Aorta (tissue), 5 donors: Measurements from ENCODE around the gene RBM23. TPM values are rescaled to one million over a fixed set of nuclear protein-coding genes. Genes with fewer than 3 reads are reported as not detected.
"Not testable (repeated sequence)": the region's sequence is repeated elsewhere in the genome, so short reads cannot be mapped to it uniquely, and the experiment has no call there.

ENCODE experiments used
- ATAC-seq: fragments of 200-7000 bp; cut with Tn5 transposase; one replicate; pipeline ENCODE4 v1.9.1; 2022; ENCODE audit warnings: moderate library complexity; ENCODE audit not compliant: low FRiP score
- DNase-seq, 2 donors: peaks; one replicate each; pipeline ENCODE4 v3.0.0-alpha.2; 2020
- H3K27ac ChIP-seq, 2 donors: one replicate each; pipeline ENCODE4 v1.5.1; 2013; ENCODE audit warnings: low read length in 2 of 2, mild to moderate bottlenecking in 2 of 2, moderate library complexity in 2 of 2, control low read depth in 1 of 2, inconsistent platforms in 1 of 2, low read depth in 1 of 2
- H3K27me3 ChIP-seq, 2 donors: one replicate each; pipeline ENCODE4 v1.6.1; 2013; ENCODE audit warnings: control low read depth in 1 of 2, low read length in 1 of 2, mild to moderate bottlenecking in 1 of 2, moderate library complexity in 1 of 2; ENCODE audit not compliant: insufficient read depth in 2 of 2, control insufficient read depth in 1 of 2
- H3K36me3 ChIP-seq, 2 donors: one replicate each; pipeline ENCODE4 v1.6.1; 2013; ENCODE audit warnings: control low read depth in 1 of 2, low read length in 1 of 2, mild to moderate bottlenecking in 1 of 2; ENCODE audit not compliant: insufficient read depth in 2 of 2, control insufficient read depth in 1 of 2
- H3K4me1 ChIP-seq, 2 donors: one replicate each; pipeline ENCODE4 v1.6.1; 2013; ENCODE audit warnings: low read length in 2 of 2, control low read depth in 1 of 2, mild to moderate bottlenecking in 1 of 2, moderate library complexity in 1 of 2; ENCODE audit not compliant: insufficient read depth in 2 of 2, control insufficient read depth in 1 of 2
- H3K4me3 ChIP-seq, 2 donors: one replicate each; pipeline ENCODE4 v1.5.1; 2013; ENCODE audit warnings: low read length in 2 of 2, control low read depth in 1 of 2, mild to moderate bottlenecking in 1 of 2
- H3K9me3 ChIP-seq: one replicate; pipeline ENCODE4 v1.6.1; 2013; ENCODE audit warnings: mild to moderate bottlenecking, low read length; ENCODE audit not compliant: control insufficient read depth
- WGBS, 2 donors: extraction: QIAGEN DNeasy Blood & Tissue Kit; methylation state at CpG; one replicate each; pipeline ENCODE4 v1.1.7; 2013; 5-methylcytosine and 5-hydroxymethylcytosine counted together
- intact Hi-C, 2 donors: fragments of 100-400 bp; cut with DNase I; formaldehyde crosslinking; loops; one replicate each; pipeline versions ENCODE4 v1.14.2 to v1.15.0; 2022
- polyA plus RNA-seq, 2 donors: library from polyadenylated mRNA; stranded (reverse); fragments of 200-250 nt; gene quantifications; one replicate each; pipeline ENCODE4 v1.2.3, GENCODE V29; 2013
- total RNA-seq, 2 donors: library from RNA; stranded (reverse); fragmentation: NEBNext Ultra II Directional; extraction: Animal tissue kit (Norgen Biotek cat#: 25700); gene quantifications; one replicate each; pipeline ENCODE4 v1.2.1, GENCODE V29; 2021
- donor health status: healthy with polysubstance abuse.
- donor health status: Bipolar disorder and iron deficiency.
- donor health status: DM: no; HTN: no; CAD: no.
- donor health status: DM: no; HTN: no; CAD: no.
- donor health status: DM: yes; HTN: yes; CAD: no.

Gene RBM23
- total and polyA plus RNA-seq, 4 donors, result 19.9 to 72.6 (median 59.9) TPM

DNA sequence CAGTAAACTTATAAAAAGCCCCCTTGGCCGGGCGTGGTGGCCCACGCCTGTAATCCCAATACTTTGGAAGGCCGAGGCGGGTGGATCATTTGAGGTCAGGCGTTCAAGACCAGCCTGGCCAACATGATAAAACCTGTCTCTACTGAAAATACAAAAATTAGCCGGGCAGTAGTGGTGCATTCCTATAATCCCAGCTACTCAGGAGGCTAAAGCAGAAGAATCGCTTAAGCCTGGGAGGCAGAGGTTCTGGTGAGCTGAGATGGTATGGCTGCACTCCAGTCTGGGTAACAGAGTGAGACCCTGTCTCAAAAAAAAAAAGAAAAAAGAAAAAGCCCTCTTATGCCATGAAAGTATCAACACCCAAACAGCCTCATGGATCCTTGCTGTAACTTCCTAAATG is 6.6 kb upstream of the RBM23 start:
- intact Hi-C loops, result no loop called here
- ATAC-seq, result no peak
- H3K36me3 ChIP-seq, result peaks cover 0 to 11% of the 10 kb centered on the region in 2 donors

DNA sequence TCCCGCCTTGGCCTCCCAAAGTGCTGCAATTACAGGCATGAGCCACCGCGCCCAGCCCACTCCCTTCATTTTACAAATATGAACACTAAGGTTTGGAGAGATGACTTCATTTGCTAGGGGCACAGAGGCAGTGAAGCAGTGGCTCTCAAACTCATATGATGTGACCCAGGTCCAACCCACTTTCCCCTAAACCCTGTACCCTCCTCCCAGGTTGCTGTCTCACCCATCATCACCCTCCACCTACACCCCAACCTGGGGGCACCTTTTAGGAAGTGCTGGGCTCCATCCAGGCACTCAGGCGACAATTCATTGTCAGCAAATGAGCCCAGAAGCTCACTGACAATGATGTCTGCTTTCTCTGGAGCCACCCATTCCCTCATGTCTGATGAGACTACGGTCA is 4.8 kb upstream of the RBM23 start:
- no peaks in the 10 kb centered on the region for H3K9me3 ChIP-seq
- DNase-seq, result no peak
- no peaks in the 10 kb centered on the region for H3K4me1 ChIP-seq
- no peak for ATAC-seq
- no peak overlapping the region for H3K27ac ChIP-seq
- H3K27me3 ChIP-seq, result no peaks in the 10 kb centered on the region
- intact Hi-C loops, result no loop called here
- peaks cover 0 to 11% of the 10 kb centered on the region in 2 donors for H3K36me3 ChIP-seq
- 95 to 96% methylated on average over 5 of the region's 5 CpGs for WGBS, 2 donors
- H3K4me3 ChIP-seq, result no peak overlapping the region

More for the DNA sequence above, 6.6 kb upstream of the RBM23 start:
- WGBS, 2 donors, result 93 to 94% methylated on average over 8 of the region's 8 CpGs
- no peaks in the 10 kb centered on the region for H3K4me1 ChIP-seq
- H3K4me3 ChIP-seq, result no peak overlapping the region
- no peaks in the 10 kb centered on the region for H3K27me3 ChIP-seq
- DNase-seq, result no peak
- H3K27ac ChIP-seq, result no peak overlapping the region
- H3K9me3 ChIP-seq, result no peaks in the 10 kb centered on the region

GRCh38 chr14:22922294-22922693 is 3.3 kb upstream of the RBM23 start:
- WGBS, 2 donors, result 76 to 83% methylated on average over 2 of the region's 2 CpGs
- DNase-seq (no peak), ATAC-seq (no peak)
- Histone ChIP-seq H3K27ac (no peak overlapping the region), H3K4me3 (no peak overlapping the region), H3K27me3 (no peaks in the 10 kb centered on the region), H3K9me3 (no peaks in the 10 kb centered on the region), H3K36me3 (peaks cover 0 to 11% of the 10 kb centered on the region in 2 donors), H3K4me1 (no peaks in the 10 kb centered on the region)
- intact Hi-C loops, result no loop called here

- DNase-seq, result no peak
- Histone ChIP-seq H3K27me3 (no peaks in the 10 kb centered on the region), H3K27ac (no peak overlapping the region), H3K4me1 (no peaks in the 10 kb centered on the region), H3K9me3 (no peaks in the 10 kb centered on the region), H3K36me3 (peaks cover 0 to 11% of the 10 kb centered on the region in 2 donors), H3K4me3 (no peak overlapping the region)
- intact Hi-C loops, result no loop called here
- ATAC-seq, result no peak
- 91 to 92% methylated on average over 6 of the region's 6 CpGs for WGBS, 2 donors
These were observed 1.7 kb upstream of the RBM23 start for GRCh38 chr14:22920697-22921096.

- no peaks in the 10 kb centered on the region for H3K9me3 ChIP-seq
- 6 to 7% methylated on average over 10 of the region's 10 CpGs for whole genome bisulfite sequencing, 2 donors
- peaks cover 0 to 11% of the 10 kb centered on the region in 2 donors for H3K36me3 ChIP-seq
- intact Hi-C loops, result no loop called here
- no peak for ATAC-seq
- peak overlapping the region in 1 of 2 donors; percentile 44 for H3K4me3 ChIP-seq
- H3K4me1 ChIP-seq, result no peaks in the 10 kb centered on the region
- no peaks in the 10 kb centered on the region for H3K27me3 ChIP-seq
- no peak for DNase-seq
- peak overlapping the region; percentile 72 to 74 for H3K27ac ChIP-seq
These were observed 612 bp upstream of the RBM23 start for GRCh38 chr14:22919601-22919921.

DNA sequence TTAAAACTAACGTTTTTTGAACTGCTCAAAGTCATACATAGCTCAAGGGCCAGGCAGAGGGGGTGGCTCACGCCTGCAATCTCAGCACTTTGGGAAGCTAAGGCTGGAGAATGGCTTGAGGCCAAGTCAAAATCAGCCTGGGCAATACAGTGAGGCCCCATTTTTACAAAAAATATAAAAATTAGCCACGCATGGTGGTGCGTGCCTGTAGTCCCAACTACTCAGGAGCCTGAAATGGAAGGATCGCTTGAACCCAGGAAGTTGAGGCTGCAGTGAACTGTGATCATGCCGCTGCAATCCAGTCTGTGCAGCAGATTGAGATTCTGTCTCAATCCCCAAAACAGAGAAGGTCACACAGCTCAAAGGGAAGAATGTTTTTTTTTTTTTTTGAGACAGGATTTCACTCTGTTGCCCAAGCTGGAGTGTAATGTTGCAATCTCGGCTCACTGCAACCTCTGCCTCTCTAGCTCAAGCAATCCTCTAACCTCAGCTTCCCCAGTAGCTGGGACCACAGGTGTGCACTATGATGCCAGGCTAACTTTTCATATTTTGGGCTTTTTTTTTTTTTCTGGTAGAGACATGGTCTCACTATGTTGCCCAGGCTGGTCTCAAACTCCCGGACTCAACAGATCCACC is 2.9 kb downstream of the RBM23 start:
- intact Hi-C loops, result no loop called here
- 77 to 81% methylated on average over 8 of the region's 8 CpGs for WGBS, 2 donors
- peaks cover 0 to 2% of the 10 kb centered on the region in 2 donors for H3K36me3 ChIP-seq
- no peaks in the 10 kb centered on the region for H3K27me3 ChIP-seq
- no peaks in the 10 kb centered on the region for H3K4me1 ChIP-seq
- no peak overlapping the region for H3K27ac ChIP-seq
- H3K4me3 ChIP-seq, result no peak overlapping the region
- DNase-seq (no peak), ATAC-seq (no peak)
- no peaks in the 10 kb centered on the region for H3K9me3 ChIP-seq

- intact Hi-C loops, DNase-seq, H3K36me3 ChIP-seq, H3K27me3 ChIP-seq, H3K4me1 ChIP-seq, H3K4me3 ChIP-seq, H3K27ac ChIP-seq, H3K9me3 ChIP-seq, ATAC-seq: not testable (repeated sequence)
- 91 to 96% methylated on average over 4 of the region's 4 CpGs for WGBS, 2 donors
These were observed 4.1 kb downstream of the RBM23 start for GRCh38 chr14:22914836-22915235.

DNA sequence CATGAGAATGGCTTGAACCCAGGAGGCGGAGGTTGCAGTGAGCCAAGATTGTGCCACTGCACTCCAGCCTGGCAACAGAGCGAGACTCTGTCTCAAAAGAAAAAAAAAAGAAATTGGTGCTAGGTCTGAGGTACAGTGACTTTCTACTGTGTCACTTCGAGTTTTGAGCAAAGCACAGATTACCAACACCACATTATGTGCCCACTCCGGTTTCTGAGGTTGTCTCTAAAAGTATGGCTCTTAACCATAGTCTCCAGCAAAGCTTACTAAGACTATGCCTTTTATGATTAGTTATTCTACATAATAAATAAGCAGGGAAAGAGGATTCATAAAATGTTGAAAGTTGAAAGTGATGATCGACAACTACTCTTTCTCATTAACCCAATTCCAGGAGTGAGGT is 8.0 kb downstream of the RBM23 start:
- WGBS, 2 donors, result 65 to 68% methylated on average over 5 of the region's 5 CpGs
- no peak for DNase-seq
- H3K36me3 ChIP-seq, result peaks cover 0 to 2% of the 10 kb centered on the region in 2 donors
- no peak overlapping the region for H3K27ac ChIP-seq
- ATAC-seq, result no peak
- no peak overlapping the region for H3K4me3 ChIP-seq
- no peaks in the 10 kb centered on the region for H3K4me1 ChIP-seq
- no peaks in the 10 kb centered on the region for H3K27me3 ChIP-seq
- intact Hi-C loops, result no loop called here
- H3K9me3 ChIP-seq, result no peaks in the 10 kb centered on the region

DNA sequence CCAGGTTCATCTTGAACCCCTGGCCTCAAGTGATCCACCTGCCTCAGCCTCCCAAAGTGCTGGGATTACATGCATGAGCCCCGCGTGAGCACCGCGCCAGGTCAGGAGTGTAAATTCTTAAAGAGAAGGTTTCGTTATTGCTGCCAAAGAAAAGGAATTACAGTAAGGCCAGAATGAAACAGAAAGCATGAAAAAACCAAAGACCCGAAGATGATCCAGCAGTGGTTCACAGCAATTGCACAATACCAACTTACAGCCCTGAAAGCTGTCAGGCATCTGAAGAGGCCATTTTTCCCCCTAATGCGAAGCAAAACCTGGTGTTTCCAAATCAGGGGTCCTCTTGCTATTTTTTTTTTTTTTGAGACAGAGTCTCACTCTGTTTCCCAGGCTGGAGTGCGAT is 10.3 kb downstream of the RBM23 start:
- Histone ChIP-seq H3K27ac (no peak overlapping the region), H3K4me3 (no peak overlapping the region), H3K9me3 (no peaks in the 10 kb centered on the region), H3K36me3 (peaks cover 7 to 8% of the 10 kb centered on the region in 2 donors), H3K27me3 (no peaks in the 10 kb centered on the region), H3K4me1 (no peaks in the 10 kb centered on the region)
- 87 to 90% methylated on average over 8 of the region's 8 CpGs for WGBS, 2 donors
- DNase-seq (peak in 1 of 2 donors; percentile 28), ATAC-seq (no peak)
- intact Hi-C loops, result loop anchor here in 1 of 2 donors (10.0 kb wide), 1 partner anchor 74 kb away; the partner anchor contains the start of gene MMP14
